Panc1 (cell line): ENCODE data around the gene AKAP5. TPM values are rescaled to one million over a fixed set of nuclear protein-coding genes. Genes with fewer than 3 reads are reported as not detected.

Experiments used
- ATAC-seq: fragments of 200-7000 bp; cut with Tn5 transposase; 2 replicates; pipeline ENCODE4 v1.9.1; 2020; ENCODE audit warnings: mild to moderate bottlenecking, moderate library complexity
- BruUV-seq: library from RNA; stranded (reverse); fragments of 400-500 nt; replicated peaks from 2 replicates; lab custom pipeline; 2021; lab: Mats Ljungman, UMichigan
- CTCF ChIA-PET: fragments of 300-600 bp; sonication (Branson Sonifier 250); formaldehyde crosslinking; loops from one replicate; lab custom pipeline; 2022; ENCODE audit warnings: antibody characterized with exemption; lab: Charles Lee
- POLR2A ChIA-PET: fragments of 300-600 bp; sonication (Branson Sonifier 250); formaldehyde crosslinking; loops from one replicate; lab custom pipeline; 2022; ENCODE audit warnings: antibody characterized with exemption; lab: Charles Lee
- DNase-seq: peaks from one replicate; pipeline ENCODE4 v3.0.0-alpha.2; 2010; ENCODE audit warnings: low read depth, low spot score
- H3K27ac ChIP-seq: 2 replicates; pipeline ENCODE4 v1.5.1; 2011; ENCODE audit warnings: mild to moderate bottlenecking, low read length, inconsistent platforms
- H3K27me3 ChIP-seq: fragments of 200-500 bp; sonication (Bioruptor generic); 2 replicates; pipeline ENCODE4 v1.6.0; 2014; ENCODE audit warnings: low read length, inconsistent platforms; ENCODE audit not compliant: control insufficient read depth, insufficient read depth
- H3K36me3 ChIP-seq: fragments of 200-500 bp; sonication (Bioruptor generic); 2 replicates; pipeline ENCODE4 v1.5.1; 2014; ENCODE audit warnings: inconsistent platforms, mild to moderate bottlenecking, low read length, moderate library complexity; ENCODE audit not compliant: control insufficient read depth, insufficient read depth
- H3K4me1 ChIP-seq: 2 replicates; pipeline ENCODE4 v1.5.1; 2011; ENCODE audit warnings: inconsistent platforms, mild to moderate bottlenecking, low read length, moderate library complexity; ENCODE audit not compliant: control insufficient read depth, insufficient read depth
- H3K4me3 ChIP-seq, 2 experiments: 2 replicates each; pipeline ENCODE4 v1.5.1; 2011 to 2012; ENCODE audit warnings: low read depth in 2 of 2, low read length in 2 of 2, mild to moderate bottlenecking in 2 of 2, inconsistent platforms in 1 of 2, moderate library complexity in 1 of 2
- H3K9me3 ChIP-seq: fragments of 200-500 bp; sonication (Bioruptor generic); 2 replicates; pipeline ENCODE4 v1.5.1; 2014; ENCODE audit warnings: low read depth, mild to moderate bottlenecking, inconsistent platforms, low read length, moderate library complexity; ENCODE audit not compliant: control insufficient read depth, insufficient read depth
- POLR2AphosphoS5 ChIP-seq: IDR thresholded peaks from 2 replicates; pipeline ENCODE4 v1.6.1; 2012; ENCODE audit warnings: mild to moderate bottlenecking, low read depth, low read length, moderate library complexity
- SIN3A ChIP-seq: IDR thresholded peaks from 2 replicates; pipeline ENCODE4 v1.6.1; 2012; ENCODE audit warnings: low read depth, mild to moderate bottlenecking, low read length, moderate library complexity, borderline replicate concordance; ENCODE audit not compliant: insufficient read depth
- TCF7L2 ChIP-seq: IDR thresholded peaks from 2 replicates; pipeline ENCODE4 v1.6.1; 2011; ENCODE audit warnings: mild to moderate bottlenecking, low read depth, low read length, inconsistent platforms
- in situ Hi-C: cut with HindIII; loops from 2 replicates; pipeline ENCODE4 v1.10.0; 2016; ENCODE audit warnings: low sequenced_read_pairs, low pct_unique_long_range_greater_than_20kb
- intact Hi-C: fragments of 100-400 bp; cut with micrococcal nuclease; formaldehyde crosslinking; loops from one replicate; pipeline ENCODE4 v1.10.0; 2022; ENCODE audit not compliant: unreplicated experiment
- total RNA-seq: library from RNA; stranded (reverse); gene quantifications from one replicate; pipeline ENCODE4 v1.2.1, GENCODE V29; 2021; ENCODE audit not compliant: unreplicated experiment
- TF ChIP-seq, protein P1 (sequence below), 2 experiments: IDR thresholded peaks; 2 replicates each; pipeline ENCODE4 v1.6.1; 2011 to 2012; ENCODE audit warnings: low read depth in 2 of 2, control low read depth in 1 of 2, low read length in 1 of 2, mild to moderate bottlenecking in 1 of 2, moderate library complexity in 1 of 2; ENCODE audit not compliant: insufficient read depth in 1 of 2
- TF ChIP-seq, protein P2 (sequence below): fragments of 450-650 bp; IDR thresholded peaks from 2 replicates; pipeline ENCODE4 v1.5.1; 2017; ENCODE audit warnings: mild to moderate bottlenecking

The AKAP5 gene
- total RNA-seq, 1 experiment from 2014 or later = 0.64 TPM

DNA sequence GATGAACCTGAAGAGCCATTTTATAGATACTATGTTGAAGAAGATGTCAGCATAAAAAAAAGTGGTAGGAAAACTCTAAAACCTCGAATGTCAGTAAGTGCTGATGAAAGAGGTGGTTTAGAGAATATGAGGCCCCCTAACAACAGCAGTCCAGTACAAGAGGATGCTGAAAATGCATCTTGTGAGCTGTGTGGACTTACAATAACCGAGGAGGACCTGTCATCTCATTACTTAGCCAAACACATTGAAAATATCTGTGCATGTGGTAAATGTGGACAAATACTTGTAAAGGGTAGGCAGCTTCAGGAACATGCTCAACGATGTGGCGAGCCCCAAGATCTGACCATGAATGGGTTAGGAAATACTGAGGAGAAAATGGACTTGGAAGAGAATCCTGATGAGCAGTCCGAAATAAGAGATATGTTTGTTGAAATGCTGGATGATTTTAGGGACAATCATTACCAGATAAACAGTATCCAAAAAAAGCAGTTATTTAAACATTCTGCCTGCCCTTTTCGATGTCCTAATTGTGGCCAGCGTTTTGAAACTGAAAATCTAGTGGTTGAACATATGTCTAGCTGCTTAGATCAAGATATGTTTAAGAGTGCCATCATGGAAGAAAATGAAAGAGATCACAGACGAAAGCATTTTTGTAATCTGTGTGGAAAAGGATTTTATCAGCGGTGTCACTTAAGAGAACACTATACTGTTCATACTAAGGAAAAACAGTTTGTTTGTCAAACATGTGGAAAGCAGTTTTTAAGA lies 57.5 kb downstream of the AKAP5 start:
- Histone ChIP-seq H3K27ac (no peak overlapping the region), H3K36me3 (peaks cover 10% of the 10 kb centered on the region; the same call in 1 of the 2 replicates), H3K9me3 (no peaks in the 10 kb centered on the region), H3K27me3 (no peaks in the 10 kb centered on the region), H3K4me3 (no peak overlapping the region), H3K4me1 (no peaks in the 10 kb centered on the region)
- ChIA-PET CTCF (no interaction called here), POLR2A (no interaction called here)
- TF ChIP-seq TCF7L2 = no peak
- TF ChIP-seq POLR2AphosphoS5 = no peak
- TF ChIP-seq, protein P1, sequence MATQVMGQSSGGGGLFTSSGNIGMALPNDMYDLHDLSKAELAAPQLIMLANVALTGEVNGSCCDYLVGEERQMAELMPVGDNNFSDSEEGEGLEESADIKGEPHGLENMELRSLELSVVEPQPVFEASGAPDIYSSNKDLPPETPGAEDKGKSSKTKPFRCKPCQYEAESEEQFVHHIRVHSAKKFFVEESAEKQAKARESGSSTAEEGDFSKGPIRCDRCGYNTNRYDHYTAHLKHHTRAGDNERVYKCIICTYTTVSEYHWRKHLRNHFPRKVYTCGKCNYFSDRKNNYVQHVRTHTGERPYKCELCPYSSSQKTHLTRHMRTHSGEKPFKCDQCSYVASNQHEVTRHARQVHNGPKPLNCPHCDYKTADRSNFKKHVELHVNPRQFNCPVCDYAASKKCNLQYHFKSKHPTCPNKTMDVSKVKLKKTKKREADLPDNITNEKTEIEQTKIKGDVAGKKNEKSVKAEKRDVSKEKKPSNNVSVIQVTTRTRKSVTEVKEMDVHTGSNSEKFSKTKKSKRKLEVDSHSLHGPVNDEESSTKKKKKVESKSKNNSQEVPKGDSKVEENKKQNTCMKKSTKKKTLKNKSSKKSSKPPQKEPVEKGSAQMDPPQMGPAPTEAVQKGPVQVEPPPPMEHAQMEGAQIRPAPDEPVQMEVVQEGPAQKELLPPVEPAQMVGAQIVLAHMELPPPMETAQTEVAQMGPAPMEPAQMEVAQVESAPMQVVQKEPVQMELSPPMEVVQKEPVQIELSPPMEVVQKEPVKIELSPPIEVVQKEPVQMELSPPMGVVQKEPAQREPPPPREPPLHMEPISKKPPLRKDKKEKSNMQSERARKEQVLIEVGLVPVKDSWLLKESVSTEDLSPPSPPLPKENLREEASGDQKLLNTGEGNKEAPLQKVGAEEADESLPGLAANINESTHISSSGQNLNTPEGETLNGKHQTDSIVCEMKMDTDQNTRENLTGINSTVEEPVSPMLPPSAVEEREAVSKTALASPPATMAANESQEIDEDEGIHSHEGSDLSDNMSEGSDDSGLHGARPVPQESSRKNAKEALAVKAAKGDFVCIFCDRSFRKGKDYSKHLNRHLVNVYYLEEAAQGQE (IDR thresholded peaks at IDR 0.05; ENCODE audit: insufficient read depth in 1 of 2, low read depth in 2 of 2, low read length in 1 of 2) = no peak
- no peak for TF ChIP-seq SIN3A
- TF ChIP-seq, protein P2, sequence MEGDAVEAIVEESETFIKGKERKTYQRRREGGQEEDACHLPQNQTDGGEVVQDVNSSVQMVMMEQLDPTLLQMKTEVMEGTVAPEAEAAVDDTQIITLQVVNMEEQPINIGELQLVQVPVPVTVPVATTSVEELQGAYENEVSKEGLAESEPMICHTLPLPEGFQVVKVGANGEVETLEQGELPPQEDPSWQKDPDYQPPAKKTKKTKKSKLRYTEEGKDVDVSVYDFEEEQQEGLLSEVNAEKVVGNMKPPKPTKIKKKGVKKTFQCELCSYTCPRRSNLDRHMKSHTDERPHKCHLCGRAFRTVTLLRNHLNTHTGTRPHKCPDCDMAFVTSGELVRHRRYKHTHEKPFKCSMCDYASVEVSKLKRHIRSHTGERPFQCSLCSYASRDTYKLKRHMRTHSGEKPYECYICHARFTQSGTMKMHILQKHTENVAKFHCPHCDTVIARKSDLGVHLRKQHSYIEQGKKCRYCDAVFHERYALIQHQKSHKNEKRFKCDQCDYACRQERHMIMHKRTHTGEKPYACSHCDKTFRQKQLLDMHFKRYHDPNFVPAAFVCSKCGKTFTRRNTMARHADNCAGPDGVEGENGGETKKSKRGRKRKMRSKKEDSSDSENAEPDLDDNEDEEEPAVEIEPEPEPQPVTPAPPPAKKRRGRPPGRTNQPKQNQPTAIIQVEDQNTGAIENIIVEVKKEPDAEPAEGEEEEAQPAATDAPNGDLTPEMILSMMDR = no peak
- in situ Hi-C loops (no loop called here), intact Hi-C loops (no loop called here)
- BruUV-seq = TSS peak; percentile 39
- no peak for DNase-seq
- no peak for ATAC-seq

Other genes with a start within 250 kb of the AKAP5 start
- gene ESR2, start 171.1 kb upstream of the AKAP5 start, total RNA-seq = not detected
- 141 TPM for gene MTHFD1, start 77.1 kb upstream of the AKAP5 start, total RNA-seq
- gene ZBTB25, start 38.3 kb downstream of the AKAP5 start, total RNA-seq = 9.0 TPM
- gene ZBTB1, start 39.3 kb downstream of the AKAP5 start, total RNA-seq = 36.1 TPM
- 7.7 TPM for gene HSPA2, start 75.2 kb downstream of the AKAP5 start, total RNA-seq
- gene PPP1R36, start 84.5 kb downstream of the AKAP5 start, total RNA-seq = 0.69 TPM
- 34.0 TPM for gene PLEKHG3, start 238.9 kb downstream of the AKAP5 start, total RNA-seq